NCI-H82 (cell line): ENCODE results near the gene RECQL.
"Not testable (repeated sequence)": the region's sequence is repeated elsewhere in the genome, so short reads cannot be mapped to it uniquely, and the experiment has no call there.

Source experiments
- DNase-seq: peaks from one replicate; lab custom pipeline; 2025; lab: John Stamatoyannopoulos, UW

Gene RECQL

GRCh38 chr12:21419009-21419699, 82.3 kb downstream of the RECQL start:
- not testable (repeated sequence) for DNase-seq
